OCI-LY1 (cell line): Measurements from ENCODE around the gene C16orf87.

Experiments
- EZH2 ChIP-seq: fragments of 200-600 bp; sonication (generic), shearing (Covaris generic); IDR thresholded peaks from 2 replicates; pipeline ENCODE4 v1.8.0; 2017; ENCODE audit warnings: borderline replicate concordance, mixed run types, mild to moderate bottlenecking, antibody characterized with exemption, low read length, moderate library complexity, mixed read lengths
- TF ChIP-seq, protein P1 (sequence below): fragments of 200-600 bp; sonication (generic), shearing (Covaris generic); IDR thresholded peaks from 2 replicates; pipeline ENCODE4 v1.5.1; 2017; ENCODE audit warnings: mild to moderate bottlenecking, antibody characterized with exemption, low read length, moderate library complexity, mixed read lengths

DNA sequence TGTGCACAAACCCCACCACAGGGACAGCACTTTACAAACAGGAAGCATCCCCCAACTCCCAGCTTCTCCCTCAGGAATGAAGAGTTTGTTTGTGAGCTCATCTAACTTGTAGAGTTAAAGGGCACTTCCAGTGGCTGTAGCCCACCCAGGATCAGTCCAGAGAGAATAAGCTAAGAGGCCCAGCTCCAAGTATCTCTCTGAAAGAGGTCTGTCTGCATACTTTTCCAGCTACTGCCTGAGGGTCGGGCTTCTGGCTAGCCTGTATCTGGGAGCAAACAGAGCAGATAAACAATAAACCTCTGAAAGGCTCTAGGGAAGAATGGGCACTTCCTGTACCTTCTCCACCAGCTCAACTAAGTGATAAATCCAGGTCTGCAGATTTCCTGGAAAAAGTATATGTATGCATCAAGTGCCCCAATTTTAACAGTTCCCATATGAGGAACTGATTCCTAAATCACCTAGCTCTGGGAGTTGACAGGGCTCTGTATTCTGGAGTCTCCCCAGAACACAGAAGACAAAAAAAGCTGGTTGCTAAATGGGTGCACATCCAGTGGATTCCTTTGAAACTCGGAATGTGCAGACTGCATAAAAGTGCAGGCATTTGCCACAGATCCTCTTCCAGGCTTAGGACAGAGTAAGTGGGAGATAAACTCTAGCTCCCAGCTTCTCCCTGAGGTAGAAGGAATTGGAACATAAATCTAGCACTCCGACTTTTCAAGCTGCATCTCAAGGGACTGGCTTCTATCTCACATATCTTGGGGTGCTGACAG lies 45.7 kb downstream of the C16orf87 start:
- TF ChIP-seq, protein P1, sequence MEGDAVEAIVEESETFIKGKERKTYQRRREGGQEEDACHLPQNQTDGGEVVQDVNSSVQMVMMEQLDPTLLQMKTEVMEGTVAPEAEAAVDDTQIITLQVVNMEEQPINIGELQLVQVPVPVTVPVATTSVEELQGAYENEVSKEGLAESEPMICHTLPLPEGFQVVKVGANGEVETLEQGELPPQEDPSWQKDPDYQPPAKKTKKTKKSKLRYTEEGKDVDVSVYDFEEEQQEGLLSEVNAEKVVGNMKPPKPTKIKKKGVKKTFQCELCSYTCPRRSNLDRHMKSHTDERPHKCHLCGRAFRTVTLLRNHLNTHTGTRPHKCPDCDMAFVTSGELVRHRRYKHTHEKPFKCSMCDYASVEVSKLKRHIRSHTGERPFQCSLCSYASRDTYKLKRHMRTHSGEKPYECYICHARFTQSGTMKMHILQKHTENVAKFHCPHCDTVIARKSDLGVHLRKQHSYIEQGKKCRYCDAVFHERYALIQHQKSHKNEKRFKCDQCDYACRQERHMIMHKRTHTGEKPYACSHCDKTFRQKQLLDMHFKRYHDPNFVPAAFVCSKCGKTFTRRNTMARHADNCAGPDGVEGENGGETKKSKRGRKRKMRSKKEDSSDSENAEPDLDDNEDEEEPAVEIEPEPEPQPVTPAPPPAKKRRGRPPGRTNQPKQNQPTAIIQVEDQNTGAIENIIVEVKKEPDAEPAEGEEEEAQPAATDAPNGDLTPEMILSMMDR, result no peak
- no peak for TF ChIP-seq EZH2
